EL (cell line): ENCODE measurements around the gene C9.
"Not testable (repeated sequence)": the region's sequence is repeated elsewhere in the genome, so short reads cannot be mapped to it uniquely, and the experiment has no call there.

ENCODE experiments used
- DNase-seq: peaks from one replicate; pipeline ENCODE4 v3.0.0-alpha.2; 2016

The C9 gene

DNA sequence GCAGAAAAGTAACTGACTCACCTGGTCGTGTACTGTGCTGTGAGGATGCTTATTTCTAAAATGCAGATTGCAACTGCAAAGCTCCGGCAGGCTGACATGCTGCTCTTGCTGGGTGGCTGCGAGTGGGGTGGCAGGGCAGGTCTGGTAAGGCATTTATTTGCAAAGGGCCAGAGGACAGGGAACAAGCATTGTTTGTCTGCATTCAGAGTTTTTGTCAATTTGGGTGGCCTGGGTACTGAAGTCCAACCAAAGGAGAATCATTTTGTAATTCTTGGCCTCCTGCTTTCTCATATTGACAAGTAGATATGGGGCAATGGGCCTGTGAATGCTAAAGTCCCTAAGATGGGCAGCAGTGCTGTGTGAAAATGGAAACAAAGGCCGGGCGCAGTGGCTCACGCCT is at the start of gene C9:
Gene C9 (minus strand): TSS at position 129 of the 400 bp plus-strand sequence. CDS start 31 bp downstream, at position 98.
- no peak for DNase-seq

DNA sequence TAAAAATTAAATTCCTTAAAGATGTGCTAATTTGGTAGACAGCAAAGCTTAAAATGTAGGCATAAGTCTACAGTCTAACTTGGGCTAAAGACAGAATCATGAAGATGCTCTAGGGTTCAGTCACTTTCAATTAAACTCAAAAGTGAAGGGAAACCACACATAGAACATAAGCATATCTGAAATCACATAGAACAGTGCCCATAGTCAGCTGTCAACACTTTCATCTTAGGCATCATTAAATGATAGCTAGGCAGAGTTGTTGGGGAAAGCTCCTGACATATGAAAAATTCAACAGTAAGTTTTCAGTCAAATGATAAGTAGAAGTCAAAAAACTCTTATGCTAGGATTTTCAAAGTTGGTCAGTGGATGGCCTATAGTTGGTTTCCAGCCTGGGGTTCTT is 49.5 kb upstream of the C9 start:
- no peak for DNase-seq

DNA sequence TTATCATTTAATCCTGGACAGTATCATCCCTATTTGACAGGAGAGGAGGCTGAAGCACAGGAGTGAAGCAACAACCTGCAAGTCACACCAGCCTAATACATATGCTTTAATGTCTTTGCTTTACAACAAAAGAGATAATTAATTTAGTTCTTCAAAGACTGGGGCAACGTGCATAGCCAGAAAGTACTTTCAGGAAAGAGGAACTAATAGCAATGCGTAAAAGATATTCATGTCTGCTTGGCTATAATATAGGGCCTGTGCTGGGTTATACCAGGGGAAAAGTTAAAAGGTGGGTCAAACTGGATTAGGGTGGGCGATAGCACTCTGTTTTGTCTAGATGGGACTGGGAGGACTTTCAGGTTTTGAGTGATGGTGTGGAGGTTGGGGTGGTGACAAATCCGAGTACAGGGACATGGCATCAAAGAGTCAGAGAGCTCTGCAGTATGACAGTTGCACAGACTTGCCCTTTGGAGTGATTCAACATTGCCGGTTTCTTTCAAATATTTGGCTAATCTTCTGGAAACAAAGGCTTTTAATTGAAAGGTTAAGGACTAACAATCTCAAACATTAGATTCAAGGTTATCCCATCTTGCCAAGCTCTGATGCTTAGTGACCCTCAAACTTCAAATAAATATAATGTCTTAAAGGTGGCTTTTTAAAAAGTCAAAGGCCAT is 48.6 kb upstream of the C9 start:
- DNase-seq = no peak

DNA sequence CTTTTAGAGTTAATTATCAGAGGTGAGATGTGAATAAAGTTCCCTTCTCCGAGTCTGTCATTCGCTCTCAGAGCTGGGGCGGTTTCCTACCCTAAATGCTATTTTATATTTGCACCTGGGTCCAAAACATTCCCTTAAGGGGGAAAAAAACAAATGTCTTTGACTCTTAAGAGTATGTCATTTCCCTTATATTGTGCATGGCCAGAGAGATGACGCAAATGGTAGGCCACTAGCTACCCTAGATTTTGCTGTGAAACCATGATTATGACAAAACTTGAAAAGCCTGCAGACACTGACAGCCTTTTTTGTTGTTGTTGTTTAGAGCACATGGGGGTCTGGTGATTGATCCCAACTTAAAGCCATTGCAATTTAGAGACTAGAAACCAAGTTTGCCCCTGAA is 47.7 kb upstream of the C9 start:
- no peak for DNase-seq

DNA sequence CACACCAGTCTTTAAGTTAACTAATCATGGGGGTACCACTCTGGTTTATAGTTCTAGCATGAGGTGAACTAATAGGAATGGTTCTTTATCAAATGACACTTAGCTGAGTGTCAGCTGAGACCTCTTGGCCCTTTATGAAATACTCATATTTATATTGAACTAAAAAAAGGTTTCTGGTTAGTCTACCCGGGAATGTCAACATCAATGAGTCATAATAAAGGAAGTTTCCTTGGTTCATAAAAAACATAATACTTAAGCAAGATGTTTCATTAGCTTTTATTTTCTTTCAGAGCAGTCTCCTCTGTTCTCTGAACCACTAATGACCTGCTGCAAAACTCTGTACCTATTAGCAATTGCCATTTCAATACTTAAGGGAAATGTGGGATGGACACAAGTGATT is 46.8 kb upstream of the C9 start:
- peak; percentile 81 for DNase-seq

DNA sequence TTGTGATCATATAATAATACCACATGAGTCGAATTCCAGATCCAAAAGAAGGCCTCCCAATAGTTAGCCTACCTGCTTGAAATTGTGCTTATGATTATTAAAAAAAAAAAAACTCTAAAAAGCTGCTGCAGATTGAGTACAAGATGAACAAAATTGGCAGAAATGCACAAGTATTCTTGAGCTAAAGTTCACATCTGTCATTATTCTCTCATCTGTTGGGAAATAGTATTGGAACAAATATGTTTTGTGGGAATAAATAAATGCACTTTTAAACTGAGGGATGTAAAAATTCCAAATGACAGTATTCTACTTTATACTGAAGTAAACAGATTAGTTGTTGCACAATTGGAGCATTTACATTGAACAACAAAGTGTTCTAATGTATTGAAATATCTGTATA is 44.7 kb upstream of the C9 start:
- no peak for DNase-seq

DNA sequence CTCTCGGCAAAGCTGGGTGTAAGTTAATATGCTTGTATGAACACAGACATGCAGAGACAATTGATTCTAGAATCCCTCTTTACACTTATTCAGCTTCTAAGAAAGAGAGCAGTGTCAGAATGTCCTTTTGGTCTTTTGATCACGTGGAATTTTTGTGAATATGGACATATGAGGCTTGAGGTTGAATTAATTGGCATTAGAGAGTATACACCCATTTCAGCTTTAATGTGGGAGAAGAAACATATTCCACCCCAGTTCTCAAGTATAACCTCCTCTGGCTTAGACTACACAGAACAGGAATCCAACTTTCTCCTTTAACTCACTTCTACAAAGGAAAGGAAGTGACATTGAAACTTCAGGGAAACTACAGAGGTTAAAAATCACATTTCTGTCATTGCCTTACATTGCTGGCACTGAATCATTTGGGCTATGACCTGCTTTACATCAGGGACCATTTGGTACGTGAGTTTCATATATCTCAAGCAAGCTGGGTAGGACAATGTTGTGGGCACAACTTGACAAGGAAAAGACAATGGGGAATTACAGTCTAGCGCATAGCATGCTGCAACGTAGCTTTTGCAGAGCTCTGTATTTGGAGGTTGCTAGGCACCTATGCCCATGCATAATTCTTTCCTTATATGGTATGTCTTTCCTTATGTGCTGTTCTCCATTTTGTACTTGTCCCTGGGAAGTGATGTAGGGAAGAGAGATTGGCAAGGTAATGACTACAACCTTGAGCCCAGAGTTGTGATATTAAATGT is 41.0 kb upstream of the C9 start:
- DNase-seq = no peak

DNA sequence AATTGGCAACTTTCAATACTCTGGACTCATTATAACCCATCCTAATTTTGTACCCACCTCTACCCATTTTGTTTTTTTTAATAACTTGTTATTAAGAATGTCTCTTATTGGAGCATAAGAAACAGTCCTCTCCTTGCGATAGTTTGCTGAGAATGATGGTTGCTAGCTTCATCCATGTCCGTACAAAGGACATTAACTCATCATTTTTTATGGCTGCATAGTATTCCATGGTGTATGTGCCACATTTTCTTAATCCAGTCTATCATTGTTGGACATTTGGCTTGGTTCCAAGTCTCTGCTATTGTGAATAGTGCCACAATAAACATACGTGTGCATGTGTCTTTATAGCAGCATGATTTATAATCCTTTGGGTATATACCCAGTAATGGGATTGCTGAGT is 39.5 kb upstream of the C9 start:
- DNase-seq = not testable (repeated sequence)

DNA sequence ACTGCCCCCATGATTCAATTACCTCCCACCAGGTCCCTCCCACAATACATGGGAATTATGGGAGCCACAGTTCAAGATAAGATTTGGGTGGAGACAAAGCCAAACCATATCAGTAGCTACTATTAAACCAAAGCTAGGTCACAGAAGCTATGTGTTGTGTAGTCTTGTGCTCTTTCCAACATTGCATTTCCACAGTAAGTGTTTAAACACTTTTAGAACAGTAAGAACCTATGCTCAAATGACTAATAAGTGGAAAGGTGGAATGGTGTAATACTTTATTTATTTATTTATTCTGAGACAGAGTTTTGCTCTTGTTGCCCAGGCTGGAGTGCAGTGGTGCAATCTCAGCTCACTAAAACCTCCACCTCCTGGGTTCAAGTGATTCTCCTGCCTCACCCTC is 37.8 kb upstream of the C9 start:
- DNase-seq = not testable (repeated sequence)

DNA sequence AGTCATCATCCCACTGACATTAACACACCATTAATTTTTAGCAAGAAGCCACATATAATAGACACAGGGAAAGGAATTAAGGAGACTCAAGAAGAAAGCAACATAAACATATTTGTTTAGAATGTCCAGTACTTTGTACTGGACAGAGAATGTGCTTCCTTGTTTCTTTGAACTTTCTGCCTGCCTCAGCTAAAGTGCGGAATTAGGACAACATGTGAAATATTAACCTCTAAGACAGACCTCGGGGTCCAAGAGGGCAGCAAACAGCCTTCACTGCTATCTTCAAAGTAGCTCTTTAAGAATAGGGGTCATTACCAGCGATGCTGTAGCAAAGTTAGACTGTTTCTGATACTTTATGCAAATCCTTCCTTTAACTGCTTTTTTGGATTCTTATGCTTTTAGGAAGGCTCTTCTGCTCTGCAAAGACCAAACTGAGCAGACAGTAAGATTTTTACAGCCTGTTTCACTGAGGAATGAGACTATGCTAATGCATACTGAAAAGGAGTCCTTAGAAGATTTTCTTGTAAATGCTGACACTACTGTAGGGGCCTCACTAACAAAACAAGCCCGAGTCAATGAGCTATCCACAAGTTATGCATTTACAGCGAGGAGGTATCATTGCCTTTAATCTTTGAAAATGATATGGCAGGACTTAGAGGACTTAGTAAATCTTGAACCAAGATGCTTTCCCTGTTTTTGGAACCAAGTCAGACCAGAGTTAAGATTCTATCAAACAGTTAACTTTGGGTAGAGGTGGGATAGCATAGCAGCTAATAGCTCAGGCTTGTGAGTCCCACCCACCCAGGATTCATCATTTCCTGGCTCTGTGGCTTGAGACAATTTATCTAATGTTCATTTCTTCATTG is 36.7 kb upstream of the C9 start:
- peak; percentile 50 for DNase-seq

DNA sequence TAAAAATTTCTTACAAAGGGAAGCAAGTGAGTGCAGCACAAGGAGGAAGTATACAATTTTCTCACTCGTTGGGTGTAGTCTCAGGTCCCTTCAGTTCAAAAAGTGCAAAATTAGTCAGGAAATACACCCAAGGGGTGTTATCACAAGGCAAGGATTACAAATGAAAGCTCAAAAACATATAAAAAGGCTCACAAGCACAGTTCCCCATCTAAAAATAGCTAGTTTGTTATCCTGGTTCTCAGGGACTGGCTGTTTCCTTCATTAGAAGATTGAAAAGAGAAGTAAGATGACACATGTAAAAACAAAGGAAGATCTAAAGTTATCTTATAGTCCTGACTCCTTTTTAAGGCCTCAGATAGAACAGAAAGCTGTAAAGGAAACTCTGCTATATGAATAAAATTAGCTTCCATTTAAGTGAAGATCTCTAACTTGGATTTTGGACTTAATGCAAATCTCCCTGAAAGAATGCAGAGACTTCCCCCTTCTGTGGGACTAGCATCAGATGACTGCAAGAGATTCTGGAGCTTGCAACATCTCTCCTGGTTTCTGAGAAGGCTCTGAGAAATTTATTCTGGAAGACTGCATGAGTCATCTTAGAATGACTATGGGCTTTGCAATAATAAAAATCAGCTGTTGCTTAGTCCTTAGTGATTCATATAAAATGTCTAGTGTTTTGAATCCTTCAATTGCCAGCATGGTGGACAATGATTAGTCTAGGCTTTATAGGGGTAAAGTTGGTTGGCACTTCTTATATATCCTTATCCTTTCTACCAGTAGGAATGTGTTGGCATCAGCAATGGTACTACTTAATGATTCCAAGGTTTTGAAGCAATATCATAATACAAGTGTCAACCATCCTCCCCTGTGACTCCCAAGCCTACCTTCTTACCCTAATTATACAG is 35.1 kb upstream of the C9 start:
- peak; percentile 97 for DNase-seq

DNA sequence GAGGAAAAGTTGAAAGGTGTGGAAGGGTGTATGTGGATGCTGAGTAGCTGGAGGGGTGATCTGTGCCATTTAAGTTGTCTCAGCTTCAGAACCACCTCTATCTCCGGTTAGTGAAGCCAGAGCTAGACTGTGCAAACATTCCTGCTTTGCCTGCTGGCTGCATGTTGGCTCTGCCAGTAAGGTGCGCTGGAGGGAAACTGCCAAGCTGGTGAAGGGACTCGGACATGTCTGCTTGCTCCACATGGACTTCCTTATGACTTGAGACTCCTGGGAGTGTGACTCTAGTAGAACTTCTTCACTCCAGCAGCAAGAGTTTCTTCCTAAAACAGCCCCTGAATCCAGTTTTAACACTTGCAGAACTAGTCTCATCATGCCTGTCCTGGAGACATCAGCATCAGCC is 32.5 kb upstream of the C9 start:
- no peak for DNase-seq

DNA sequence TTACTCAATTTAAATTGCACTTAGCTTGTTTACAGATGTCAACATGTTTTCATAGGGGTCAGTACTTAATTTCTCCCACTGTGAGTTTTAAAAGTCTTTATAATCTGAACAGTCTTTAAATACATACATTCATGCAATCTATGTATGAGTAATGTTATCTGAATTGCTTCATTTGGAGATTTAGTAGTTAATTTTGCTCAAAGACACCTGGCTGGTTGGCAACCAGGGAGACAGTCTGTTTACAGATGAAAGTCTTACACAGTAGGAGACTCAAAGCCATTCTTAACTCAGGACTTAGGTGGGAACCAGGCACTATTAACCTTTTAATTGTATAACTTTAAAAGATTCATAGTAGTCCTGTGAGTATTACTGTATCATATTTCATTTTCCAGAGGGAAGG is 31.2 kb upstream of the C9 start:
- no peak for DNase-seq

DNA sequence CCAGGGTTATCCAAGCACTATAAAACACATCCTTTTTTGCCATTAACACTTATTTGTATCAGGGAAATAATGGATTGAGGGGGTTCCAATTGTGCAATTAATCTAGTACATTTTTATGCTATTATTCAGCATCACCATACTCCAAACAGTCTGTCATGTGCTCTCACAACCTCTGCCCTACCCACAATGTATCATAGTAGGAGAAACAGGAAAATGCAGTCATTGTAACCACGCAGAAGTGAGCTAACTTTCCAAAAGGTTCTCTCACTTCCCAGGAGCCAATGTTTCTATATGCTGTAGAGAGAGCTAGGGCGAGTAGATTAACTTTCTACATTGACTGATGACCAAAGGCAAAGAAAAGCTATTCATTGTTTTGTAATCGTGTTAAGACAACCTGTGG is 30.7 kb upstream of the C9 start:
- DNase-seq = peak; percentile 86

DNA sequence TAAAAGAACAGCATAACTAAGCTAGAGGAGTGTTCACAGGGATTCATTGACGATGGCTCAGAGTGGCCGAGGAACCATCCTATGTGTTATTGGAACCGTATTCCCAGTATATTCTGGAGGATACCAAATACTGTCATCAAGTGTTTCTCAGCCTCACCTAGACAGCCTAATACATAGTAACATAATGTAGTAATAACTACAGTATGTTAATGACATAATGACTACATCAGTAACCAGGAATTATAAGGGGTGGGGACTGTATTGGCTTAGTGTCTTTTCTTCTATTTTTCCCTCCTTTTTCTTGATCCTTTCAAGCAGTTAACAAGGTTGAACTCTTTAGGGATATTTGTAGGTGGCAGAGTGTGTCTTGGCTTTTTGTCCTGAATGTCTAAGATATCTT is 26.6 kb upstream of the C9 start:
- no peak for DNase-seq

DNA sequence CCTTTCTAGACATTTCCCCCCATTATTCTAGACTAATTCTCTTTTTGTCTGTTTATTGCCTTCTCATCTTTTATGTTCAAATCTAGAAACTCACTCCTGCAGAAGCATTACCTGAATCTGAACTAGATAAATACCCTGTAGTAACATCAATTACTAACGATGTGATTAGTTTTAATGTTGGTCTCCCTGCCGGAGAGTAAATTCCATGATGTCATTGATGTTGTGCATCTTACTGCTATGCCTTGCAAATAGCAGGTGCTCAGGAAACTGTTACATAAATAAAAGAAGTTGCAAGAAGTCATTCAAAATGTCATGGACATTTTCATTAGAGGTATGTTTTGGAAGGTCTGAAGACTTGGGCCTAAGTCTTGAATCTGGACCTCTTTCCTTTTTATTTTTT is 23.0 kb upstream of the C9 start:
- no peak for DNase-seq

DNA sequence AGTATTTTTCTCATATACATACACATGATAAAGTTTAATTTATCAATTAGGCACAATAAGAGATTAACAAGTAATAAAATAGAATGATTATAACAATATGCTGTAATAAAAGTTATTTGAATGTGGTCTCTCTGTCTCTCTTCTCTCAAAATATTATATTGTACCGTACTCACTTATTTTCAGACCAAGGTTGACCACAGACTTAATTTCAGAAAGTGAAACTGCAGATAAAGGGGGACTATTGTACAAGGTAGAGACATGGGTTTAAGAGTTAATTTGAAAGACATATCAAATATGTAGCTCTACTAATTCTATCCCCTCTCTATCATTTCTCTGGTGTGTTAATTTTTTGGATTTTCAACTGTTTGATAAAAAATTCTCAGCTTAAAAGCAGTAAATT is 20.0 kb upstream of the C9 start:
- no peak for DNase-seq

DNA sequence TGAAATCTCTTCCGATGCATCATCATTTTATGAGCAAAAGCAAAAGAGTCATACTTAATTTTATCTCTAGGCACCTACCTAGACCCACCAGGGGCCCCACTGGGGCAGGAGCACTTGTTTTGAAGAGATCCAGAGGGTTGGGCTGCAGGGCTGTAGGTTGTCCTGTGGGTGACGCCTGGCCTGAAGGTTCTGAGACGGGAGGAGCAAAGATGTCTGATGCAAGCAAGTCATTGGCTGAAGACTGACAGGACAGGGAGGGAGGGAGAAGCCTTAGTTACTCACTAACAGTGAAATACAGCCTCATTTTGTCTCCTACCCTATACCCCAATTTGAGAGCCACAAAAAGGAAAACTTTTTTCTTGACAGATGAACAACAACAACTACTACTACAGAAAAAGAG is 17.1 kb upstream of the C9 start:
- no peak for DNase-seq

DNA sequence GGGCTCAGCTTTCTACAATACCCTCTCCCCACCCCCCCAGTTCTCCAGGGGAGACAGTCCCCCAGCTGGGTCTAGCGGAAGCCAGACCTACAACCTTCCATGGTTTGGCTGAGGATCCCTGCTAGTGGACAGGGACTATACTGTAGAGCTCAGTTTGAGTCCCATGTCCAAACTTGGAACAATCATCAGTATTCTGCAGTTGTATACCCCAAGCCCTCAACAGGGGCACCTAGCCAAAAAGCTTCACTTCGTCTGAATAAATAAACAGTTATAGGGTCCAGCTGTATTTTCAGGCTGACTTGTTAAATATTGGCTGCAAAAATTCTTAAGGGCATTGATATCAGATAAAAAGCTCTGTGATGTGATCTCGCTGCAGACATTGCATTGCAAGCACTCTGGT is 15.4 kb upstream of the C9 start:
- DNase-seq = no peak

DNA sequence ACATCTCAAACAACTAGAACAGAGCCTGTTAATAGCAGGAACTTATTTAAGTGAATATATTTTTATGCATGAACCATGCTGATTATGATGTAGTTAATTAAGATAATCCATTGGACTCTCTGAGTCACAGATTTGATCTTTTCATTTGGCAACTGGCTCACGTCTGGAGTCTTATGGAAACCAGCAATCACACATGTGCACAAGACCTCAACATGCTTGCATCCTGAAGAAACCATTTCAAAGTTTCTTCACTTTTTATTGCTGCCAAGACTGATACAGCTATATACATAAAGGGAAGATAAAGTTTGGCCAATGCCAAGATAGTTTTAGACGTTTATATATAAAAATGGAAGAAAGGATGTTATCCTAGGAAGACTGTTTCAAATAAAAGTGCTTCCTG is 13.3 kb upstream of the C9 start:
- DNase-seq = no peak

DNA sequence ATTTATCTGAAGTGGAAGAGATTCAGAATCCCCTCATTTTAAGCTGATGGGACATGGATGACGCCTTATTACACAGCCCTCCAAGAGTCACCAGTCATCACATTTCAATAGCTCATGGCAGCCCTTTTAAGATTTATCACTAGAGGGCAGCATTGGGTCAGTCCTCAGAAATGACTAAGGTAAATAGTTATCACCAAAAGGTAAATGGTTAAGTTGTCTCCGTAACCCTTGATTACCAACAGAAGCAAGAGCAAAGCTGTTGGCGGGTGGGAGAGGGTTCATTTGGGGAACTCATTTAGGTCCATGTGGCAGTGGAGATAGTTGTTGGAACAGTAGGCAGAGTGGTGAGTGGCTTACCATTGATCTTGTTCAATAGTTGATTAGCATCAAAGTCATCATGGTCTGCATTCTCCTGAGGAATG is 12.0 kb upstream of the C9 start:
- DNase-seq = peak; percentile 62

DNA sequence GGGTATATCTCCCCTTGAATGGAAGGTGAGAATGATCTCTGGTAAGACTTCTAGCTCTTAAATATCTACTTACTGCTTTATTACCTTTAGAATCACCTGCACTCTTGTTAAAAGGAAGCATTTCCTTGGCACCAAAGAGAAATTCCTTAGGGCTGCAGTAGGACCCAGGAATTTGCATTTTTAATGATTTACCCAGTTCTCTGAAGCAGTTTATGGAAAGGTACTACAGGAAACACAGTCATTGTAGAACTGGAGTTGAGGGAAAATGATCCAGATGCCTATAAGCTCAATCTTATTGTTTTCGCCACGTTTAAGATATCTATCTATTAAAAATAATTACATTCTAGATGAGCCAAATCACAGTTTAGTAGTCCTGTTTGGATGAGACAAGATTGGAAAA is 9.5 kb upstream of the C9 start:
- no peak for DNase-seq

DNA sequence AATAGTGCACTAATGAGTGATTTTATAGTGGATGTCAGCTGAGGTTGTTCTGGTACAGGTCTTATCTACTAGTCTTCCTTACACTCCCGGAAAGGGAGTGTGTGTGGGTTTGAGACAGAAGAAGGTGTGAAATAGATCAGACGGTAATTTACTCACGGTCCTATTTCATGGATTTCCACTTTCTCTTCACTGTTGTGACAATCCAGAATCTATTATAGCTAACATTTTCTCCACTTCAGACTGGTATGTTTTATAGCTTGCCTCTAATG is 7.0 kb upstream of the C9 start:
- no peak for DNase-seq
